ENCODE results near the gene SSC4D. TPM values are rescaled to one million over a fixed set of nuclear protein-coding genes. Genes with fewer than 3 reads are reported as not detected.
A peak's percentile ranks its signal among the peaks of the same experiment; 100 is the strongest.

The SSC4D gene
- total RNA-seq, 1 experiment from 2014 or later: 18.1 TPM

GRCh38 chr7:76411626-76412025 lies 2.1 kb upstream of the SSC4D start (continued):
- no peak for TF ChIP-seq ARID4B (CRISPR knock-in tag; IDR thresholded peaks at IDR 0.05; ENCODE audit: borderline replicate concordance)
- TF ChIP-seq ZNF263 (CRISPR knock-in tag; IDR thresholded peaks at IDR 0.05; ENCODE audit: low read depth): no peak
- TF ChIP-seq, protein P1, sequence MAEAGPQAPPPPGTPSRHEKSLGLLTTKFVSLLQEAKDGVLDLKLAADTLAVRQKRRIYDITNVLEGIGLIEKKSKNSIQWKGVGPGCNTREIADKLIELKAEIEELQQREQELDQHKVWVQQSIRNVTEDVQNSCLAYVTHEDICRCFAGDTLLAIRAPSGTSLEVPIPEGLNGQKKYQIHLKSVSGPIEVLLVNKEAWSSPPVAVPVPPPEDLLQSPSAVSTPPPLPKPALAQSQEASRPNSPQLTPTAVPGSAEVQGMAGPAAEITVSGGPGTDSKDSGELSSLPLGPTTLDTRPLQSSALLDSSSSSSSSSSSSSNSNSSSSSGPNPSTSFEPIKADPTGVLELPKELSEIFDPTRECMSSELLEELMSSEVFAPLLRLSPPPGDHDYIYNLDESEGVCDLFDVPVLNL (CRISPR knock-in tag; IDR thresholded peaks at IDR 0.05; ENCODE audit: borderline replicate concordance, low read depth): no peak
- TF ChIP-seq, protein P2, sequence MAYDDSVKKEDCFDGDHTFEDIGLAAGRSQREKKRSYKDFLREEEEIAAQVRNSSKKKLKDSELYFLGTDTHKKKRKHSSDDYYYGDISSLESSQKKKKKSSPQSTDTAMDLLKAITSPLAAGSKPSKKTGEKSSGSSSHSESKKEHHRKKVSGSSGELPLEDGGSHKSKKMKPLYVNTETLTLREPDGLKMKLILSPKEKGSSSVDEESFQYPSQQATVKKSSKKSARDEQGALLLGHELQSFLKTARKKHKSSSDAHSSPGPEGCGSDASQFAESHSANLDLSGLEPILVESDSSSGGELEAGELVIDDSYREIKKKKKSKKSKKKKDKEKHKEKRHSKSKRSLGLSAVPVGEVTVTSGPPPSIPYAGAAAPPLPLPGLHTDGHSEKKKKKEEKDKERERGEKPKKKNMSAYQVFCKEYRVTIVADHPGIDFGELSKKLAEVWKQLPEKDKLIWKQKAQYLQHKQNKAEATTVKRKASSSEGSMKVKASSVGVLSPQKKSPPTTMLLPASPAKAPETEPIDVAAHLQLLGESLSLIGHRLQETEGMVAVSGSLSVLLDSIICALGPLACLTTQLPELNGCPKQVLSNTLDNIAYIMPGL (CRISPR knock-in tag; IDR thresholded peaks at IDR 0.05): no peak
- no peak for TF ChIP-seq HMGA2 (CRISPR knock-in tag; IDR thresholded peaks at IDR 0.05)
- TF ChIP-seq SOX15 (CRISPR knock-in tag; IDR thresholded peaks at IDR 0.05): no peak

DNA sequence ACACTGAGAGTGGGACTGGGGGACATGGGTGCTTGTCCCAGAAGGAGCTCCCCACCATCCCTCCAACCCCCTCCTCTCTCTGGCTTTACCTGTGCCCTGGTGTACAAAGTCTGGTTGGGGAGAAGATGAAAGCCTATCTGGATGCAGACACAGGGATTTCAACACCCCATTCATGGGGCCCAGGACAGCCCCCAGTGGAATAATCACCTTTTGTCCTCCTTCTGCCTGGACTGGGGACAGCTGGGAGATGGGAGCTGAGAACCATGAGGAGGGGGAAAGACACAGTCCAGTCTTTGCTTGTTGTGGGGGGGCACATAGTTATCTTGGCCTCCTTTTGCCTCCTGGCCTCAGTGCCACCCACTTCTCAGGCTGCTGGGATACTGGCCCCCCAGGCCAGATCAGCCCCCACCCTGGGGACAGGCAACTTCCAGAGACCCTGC lies 1.4 kb downstream of the SSC4D start:
- H3K4me1 Mint-ChIP-seq: peaks cover 23% of the 10 kb centered on the region
- peak overlapping the region; percentile 79 for H3K4me3 Mint-ChIP-seq
- ChIA-PET CTCF (interaction anchor here (1.9 kb wide), 1 partner anchor 16 kb away, joined by 5 read pairs; no protein-coding TSS in a partner anchor), POLR2A (interaction anchor here (1.3 to 1.5 kb wide), 3 partner anchors 12 to 90 kb away, joined by 3 to 6 read pairs (median 4); no protein-coding TSS in a partner anchor)
- TF ChIP-seq, protein P3, sequence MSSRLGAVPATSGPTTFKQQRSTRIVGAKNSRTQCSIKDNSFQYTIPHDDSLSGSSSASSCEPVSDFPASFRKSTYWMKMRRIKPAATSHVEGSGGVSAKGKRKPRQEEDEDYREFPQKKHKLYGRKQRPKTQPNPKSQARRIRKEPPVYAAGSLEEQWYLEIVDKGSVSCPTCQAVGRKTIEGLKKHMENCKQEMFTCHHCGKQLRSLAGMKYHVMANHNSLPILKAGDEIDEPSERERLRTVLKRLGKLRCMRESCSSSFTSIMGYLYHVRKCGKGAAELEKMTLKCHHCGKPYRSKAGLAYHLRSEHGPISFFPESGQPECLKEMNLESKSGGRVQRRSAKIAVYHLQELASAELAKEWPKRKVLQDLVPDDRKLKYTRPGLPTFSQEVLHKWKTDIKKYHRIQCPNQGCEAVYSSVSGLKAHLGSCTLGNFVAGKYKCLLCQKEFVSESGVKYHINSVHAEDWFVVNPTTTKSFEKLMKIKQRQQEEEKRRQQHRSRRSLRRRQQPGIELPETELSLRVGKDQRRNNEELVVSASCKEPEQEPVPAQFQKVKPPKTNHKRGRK (CRISPR knock-in tag; IDR thresholded peaks at IDR 0.05; ENCODE audit: borderline replicate concordance): no peak
- TF ChIP-seq FOXK1 (CRISPR knock-in tag; IDR thresholded peaks at IDR 0.05) (no peak), CREM (CRISPR knock-in tag; IDR thresholded peaks at IDR 0.05) (no peak)
- H3K27ac Mint-ChIP-seq: no peak overlapping the region
- H3K9me3 Mint-ChIP-seq: no peaks in the 10 kb centered on the region
- no peaks in the 10 kb centered on the region for H3K36me3 Mint-ChIP-seq
- ATAC-seq: no peak
- no peaks in the 10 kb centered on the region for H3K27me3 Mint-ChIP-seq (ENCODE audit: low read depth)
- no peak for DNase-seq (ENCODE audit: low spot score)

GRCh38 chr7:76407718-76408117 lies 1.8 kb downstream of the SSC4D start:
- H3K4me3 Mint-ChIP-seq: peak overlapping the region; percentile 21; the same call in 1 of the 2 replicates
- DNase-seq (ENCODE audit: low spot score) (no peak), ATAC-seq (no peak)
- H3K9me3 Mint-ChIP-seq: no peaks in the 10 kb centered on the region
- peaks cover 23% of the 10 kb centered on the region for H3K4me1 Mint-ChIP-seq
- CTCF ChIA-PET: interaction anchor here (0.5 to 1.9 kb wide), 2 partner anchors 16 to 123 kb away, joined by 4 to 5 read pairs; no protein-coding TSS in a partner anchor
- H3K27me3 Mint-ChIP-seq (ENCODE audit: low read depth): no peaks in the 10 kb centered on the region
- POLR2A ChIA-PET: interaction anchor here (1.3 to 1.5 kb wide), 2 partner anchors 12 to 56 kb away, joined by 3 to 4 read pairs; no protein-coding TSS in a partner anchor
- H3K27ac Mint-ChIP-seq: no peak overlapping the region; the same call in 1 of the 2 replicates
- H3K36me3 Mint-ChIP-seq: no peaks in the 10 kb centered on the region
- TF ChIP-seq, protein P4, sequence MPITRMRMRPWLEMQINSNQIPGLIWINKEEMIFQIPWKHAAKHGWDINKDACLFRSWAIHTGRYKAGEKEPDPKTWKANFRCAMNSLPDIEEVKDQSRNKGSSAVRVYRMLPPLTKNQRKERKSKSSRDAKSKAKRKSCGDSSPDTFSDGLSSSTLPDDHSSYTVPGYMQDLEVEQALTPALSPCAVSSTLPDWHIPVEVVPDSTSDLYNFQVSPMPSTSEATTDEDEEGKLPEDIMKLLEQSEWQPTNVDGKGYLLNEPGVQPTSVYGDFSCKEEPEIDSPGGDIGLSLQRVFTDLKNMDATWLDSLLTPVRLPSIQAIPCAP (CRISPR knock-in tag; IDR thresholded peaks at IDR 0.05): no peak
- no peak for TF ChIP-seq HMGA2 (CRISPR knock-in tag; IDR thresholded peaks at IDR 0.05)
- TF ChIP-seq ZNF425 (CRISPR knock-in tag; conservative IDR thresholded peaks at IDR 0.05): no peak
- TF ChIP-seq ATF2 (CRISPR knock-in tag; IDR thresholded peaks at IDR 0.05; ENCODE audit: borderline replicate concordance, low read depth): no peak
- TF ChIP-seq GTF2I (CRISPR knock-in tag; conservative IDR thresholded peaks at IDR 0.05): no peak
- TF ChIP-seq, protein P1 (CRISPR knock-in tag; IDR thresholded peaks at IDR 0.05; ENCODE audit: borderline replicate concordance, low read depth): no peak
- TF ChIP-seq ATF1 (CRISPR knock-in tag; IDR thresholded peaks at IDR 0.05): no peak

All from WTC11 (cell line).